Daoy (cell line): ENCODE measurements around the gene STON1. TPM values are rescaled to one million over a fixed set of nuclear protein-coding genes. Genes with fewer than 3 reads are reported as not detected.
"Not testable (repeated sequence)": the region's sequence is repeated elsewhere in the genome, so short reads cannot be mapped to it uniquely, and the experiment has no call there.

Experiments used
- DNase-seq: peaks from one replicate; pipeline ENCODE4 v3.0.0-alpha.2; 2015; ENCODE audit warnings: low read depth
- total RNA-seq: library from RNA; depleted of rRNA; stranded (reverse); fragments of >200 nt; shearing (Covaris generic); gene quantifications from 2 replicates; pipeline ENCODE4 v1.2.3, GENCODE V29; 2014; rRNA removed

STON1 gene
- 1.7 and 3.3 TPM in 2 replicates for total RNA-seq

- peak; percentile 49 for DNase-seq
Observed at GRCh38 chr2:48530033-48530811, at the start of gene STON1. TSS of gene STON1 (plus strand) at chr2:48530154. CDS start at chr2:48580634, 50,480 bp downstream.

- no peak for DNase-seq
Observed at GRCh38 chr2:48480526-48480925, 49.4 kb upstream of the STON1 start.

- DNase-seq, result no peak
Observed at GRCh38 chr2:48482313-48482712, 47.6 kb upstream of the STON1 start.

- DNase-seq, result no peak
Observed at GRCh38 chr2:48482769-48483168, 47.2 kb upstream of the STON1 start.

GRCh38 chr2:48483506-48483905 is 46.4 kb upstream of the STON1 start:
- DNase-seq, result no peak

GRCh38 chr2:48483916-48484315 is 46.0 kb upstream of the STON1 start:
- peak; percentile 21 for DNase-seq

GRCh38 chr2:48488545-48488944 is 41.4 kb upstream of the STON1 start:
- no peak for DNase-seq

- DNase-seq, result peak; percentile 34
Observed at GRCh38 chr2:48496849-48497248, 33.1 kb upstream of the STON1 start.

GRCh38 chr2:48504647-48505327 is 25.2 kb upstream of the STON1 start:
- DNase-seq, result peak; percentile 47

GRCh38 chr2:48507111-48507510 is 22.8 kb upstream of the STON1 start:
- DNase-seq, result no peak

- no peak for DNase-seq
Observed at GRCh38 chr2:48508461-48509124, 21.4 kb upstream of the STON1 start.

GRCh38 chr2:48510329-48510728 is 19.6 kb upstream of the STON1 start:
- no peak for DNase-seq

- no peak for DNase-seq
Observed at GRCh38 chr2:48511849-48512470, 18.0 kb upstream of the STON1 start.

GRCh38 chr2:48512571-48512970 is 17.4 kb upstream of the STON1 start:
- no peak for DNase-seq

GRCh38 chr2:48514348-48515003 is 15.5 kb upstream of the STON1 start:
- no peak for DNase-seq

GRCh38 chr2:48515513-48515985 is 14.4 kb upstream of the STON1 start:
- no peak for DNase-seq

- DNase-seq, result no peak
Observed at GRCh38 chr2:48519593-48519992, 10.4 kb upstream of the STON1 start.

- not testable (repeated sequence) for DNase-seq
Observed at GRCh38 chr2:48524756-48525155, 5.2 kb upstream of the STON1 start.

- no peak for DNase-seq
Observed at GRCh38 chr2:48525269-48525943, 4.5 kb upstream of the STON1 start.

- DNase-seq, result no peak
Observed at GRCh38 chr2:48527226-48527885, 2.6 kb upstream of the STON1 start.
